Spleen (tissue), 7 donors: ENCODE data around the gene TAS1R3.

Experiments used
- CTCF ChIP-seq, 11 experiments: fragments of 200-600 bp in 7 of 11; fragments of 450-650 bp in 4 of 11; sonication (generic) in 4 of 11; IDR thresholded peaks in 8 of 11; conservative IDR thresholded peaks in 3 of 11; 1 replicate in 7 of 11; 2 replicates in 4 of 11; pipeline versions ENCODE4 v1.4.0 to v1.8.0; 2016 to 2021; ENCODE audit warnings: antibody characterized with exemption in 11 of 11, inconsistent platforms in 4 of 11, mild to moderate bottlenecking in 1 of 11
- POLR2A ChIP-seq, 3 donors: fragments of 450-650 bp; IDR thresholded peaks; one replicate each; pipeline ENCODE4 v1.5.1; 2017; ENCODE audit warnings: antibody characterized with exemption in 3 of 3, mild to moderate bottlenecking in 1 of 3
- POLR2AphosphoS5 ChIP-seq, 3 donors: sonication (generic); formaldehyde crosslinking; IDR thresholded peaks; one replicate each; pipeline ENCODE4 v1.5.1; 2017; ENCODE audit warnings: antibody characterized with exemption in 3 of 3
- donor health status: DM: no; HTN: no; CAD: no; lungs with moderate emphysema.
- donor health status: DM: no; HTN: no; CAD: no.
- donor health status: DM: no; HTN: no; CAD: no.

- no peak for TF ChIP-seq CTCF (IDR thresholded peaks at IDR 0.05 in 8 of 11, conservative IDR thresholded peaks at IDR 0.05 in 3 of 11)
- TF ChIP-seq POLR2A (IDR thresholded peaks at IDR 0.05) = no peak
- TF ChIP-seq POLR2AphosphoS5 (IDR thresholded peaks at IDR 0.05) = peak in 2 of 3 donors; percentile 20 to 35
Observed at GRCh38 chr1:1332031-1332755, 1.1 kb downstream of the TAS1R3 start.
